Fibroblast of the aortic adventitia (primary cell): ENCODE data around the gene NRP1. TPM values are rescaled to one million over a fixed set of nuclear protein-coding genes. Genes with fewer than 3 reads are reported as not detected.
A peak's percentile ranks its signal among the peaks of the same experiment; 100 is the strongest.

Source experiments
- DNase-seq: peaks from one replicate; pipeline ENCODE4 v3.0.0-alpha.2; 2010; ENCODE audit warnings: low read depth
- H3K4me3 ChIP-seq: 2 replicates; pipeline ENCODE4 v1.5.1; 2011; ENCODE audit warnings: low read depth, mild to moderate bottlenecking, control low read depth, low read length, moderate library complexity
- total RNA-seq: library from RNA; depleted of rRNA; stranded (reverse); fragments of >200 nt; gene quantifications from 2 replicates; pipeline ENCODE4 v1.2.3, GENCODE V29; 2012; ENCODE audit warnings: low replicate concordance
- TF ChIP-seq, protein P1 (sequence below): IDR thresholded peaks from 2 replicates; pipeline ENCODE4 v1.5.1; 2011; ENCODE audit warnings: mild to moderate bottlenecking, low read length, control low read depth, inconsistent platforms; ENCODE audit not compliant: insufficient read depth

NRP1 gene
- total RNA-seq, 1 donor: 455 TPM

DNA sequence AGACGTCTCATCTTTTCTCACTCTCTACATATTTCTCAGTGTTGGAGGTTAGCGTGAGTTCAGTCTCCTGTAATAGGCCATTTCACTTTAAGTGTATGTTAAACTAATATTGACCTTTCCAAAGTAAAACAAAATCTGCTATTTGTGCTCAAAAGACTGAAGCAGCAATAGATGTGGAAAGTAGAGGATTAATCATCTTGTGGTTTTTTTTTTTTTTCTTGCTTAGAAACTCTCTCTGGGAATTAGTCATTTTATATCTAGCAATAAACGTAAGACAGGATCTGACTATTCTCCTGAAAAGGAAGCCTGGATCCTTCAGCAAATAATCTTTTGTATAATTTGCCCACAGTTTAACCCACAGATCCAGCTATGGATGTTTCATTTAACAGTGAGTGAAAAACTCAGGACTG lies 81.7 kb downstream of the NRP1 start:
- peak; percentile 86 for DNase-seq
- no peak overlapping the region for H3K4me3 ChIP-seq
- TF ChIP-seq, protein P1, sequence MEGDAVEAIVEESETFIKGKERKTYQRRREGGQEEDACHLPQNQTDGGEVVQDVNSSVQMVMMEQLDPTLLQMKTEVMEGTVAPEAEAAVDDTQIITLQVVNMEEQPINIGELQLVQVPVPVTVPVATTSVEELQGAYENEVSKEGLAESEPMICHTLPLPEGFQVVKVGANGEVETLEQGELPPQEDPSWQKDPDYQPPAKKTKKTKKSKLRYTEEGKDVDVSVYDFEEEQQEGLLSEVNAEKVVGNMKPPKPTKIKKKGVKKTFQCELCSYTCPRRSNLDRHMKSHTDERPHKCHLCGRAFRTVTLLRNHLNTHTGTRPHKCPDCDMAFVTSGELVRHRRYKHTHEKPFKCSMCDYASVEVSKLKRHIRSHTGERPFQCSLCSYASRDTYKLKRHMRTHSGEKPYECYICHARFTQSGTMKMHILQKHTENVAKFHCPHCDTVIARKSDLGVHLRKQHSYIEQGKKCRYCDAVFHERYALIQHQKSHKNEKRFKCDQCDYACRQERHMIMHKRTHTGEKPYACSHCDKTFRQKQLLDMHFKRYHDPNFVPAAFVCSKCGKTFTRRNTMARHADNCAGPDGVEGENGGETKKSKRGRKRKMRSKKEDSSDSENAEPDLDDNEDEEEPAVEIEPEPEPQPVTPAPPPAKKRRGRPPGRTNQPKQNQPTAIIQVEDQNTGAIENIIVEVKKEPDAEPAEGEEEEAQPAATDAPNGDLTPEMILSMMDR: no peak

DNA sequence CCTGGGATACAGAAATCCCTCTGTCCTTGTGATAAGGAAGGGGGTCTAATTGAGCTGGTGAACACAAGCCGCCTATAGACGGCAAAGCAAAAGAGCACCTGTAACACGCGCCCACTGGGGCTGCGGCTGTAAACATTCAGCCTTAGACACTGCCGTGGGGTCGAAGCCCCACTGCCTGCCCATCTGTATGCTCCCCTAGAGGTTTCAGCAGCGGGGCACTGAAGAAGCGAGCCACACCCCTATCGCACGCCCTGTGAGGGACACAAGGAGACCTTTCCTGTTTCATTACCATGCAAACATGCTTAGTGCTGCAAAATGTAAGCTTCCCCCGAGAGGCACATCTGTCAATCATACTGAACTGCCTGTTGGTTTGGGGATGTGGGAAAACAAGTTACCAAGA lies 82.1 kb downstream of the NRP1 start:
- DNase-seq: no peak
- H3K4me3 ChIP-seq: no peak overlapping the region
- TF ChIP-seq, protein P1: no peak

DNA sequence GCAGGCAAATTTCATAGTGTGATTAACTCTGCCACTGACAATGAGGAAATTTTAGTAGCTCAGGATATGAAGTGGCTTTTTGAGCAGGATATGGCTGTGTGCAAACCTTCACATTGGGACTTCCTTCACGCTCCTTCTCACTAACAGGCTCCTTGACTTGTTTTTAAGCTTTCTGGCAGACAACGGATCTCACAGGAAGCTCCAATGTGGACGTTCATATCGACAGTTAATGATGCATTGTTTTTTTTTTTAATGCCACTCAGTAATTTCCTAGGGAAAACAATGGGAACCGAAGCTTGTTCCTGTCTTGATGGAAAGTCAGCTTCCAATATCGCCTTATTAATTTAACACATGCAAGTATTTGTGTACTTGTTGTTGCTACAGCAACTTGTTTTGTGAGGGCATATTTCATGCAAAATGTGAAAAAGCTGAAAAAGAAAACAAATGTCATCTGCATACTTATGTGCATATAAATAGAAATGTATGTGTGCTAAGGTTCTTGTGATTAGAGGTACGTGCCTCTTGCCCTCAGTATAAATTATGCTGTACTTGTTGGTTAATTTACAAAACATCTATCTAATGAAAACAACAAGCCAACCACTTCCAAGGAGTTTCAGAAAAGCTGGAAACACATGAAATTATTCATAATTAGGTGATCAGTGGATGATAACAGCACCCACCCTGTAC lies 84.7 kb downstream of the NRP1 start:
- no peak overlapping the region for H3K4me3 ChIP-seq
- TF ChIP-seq, protein P1: no peak
- DNase-seq: no peak

DNA sequence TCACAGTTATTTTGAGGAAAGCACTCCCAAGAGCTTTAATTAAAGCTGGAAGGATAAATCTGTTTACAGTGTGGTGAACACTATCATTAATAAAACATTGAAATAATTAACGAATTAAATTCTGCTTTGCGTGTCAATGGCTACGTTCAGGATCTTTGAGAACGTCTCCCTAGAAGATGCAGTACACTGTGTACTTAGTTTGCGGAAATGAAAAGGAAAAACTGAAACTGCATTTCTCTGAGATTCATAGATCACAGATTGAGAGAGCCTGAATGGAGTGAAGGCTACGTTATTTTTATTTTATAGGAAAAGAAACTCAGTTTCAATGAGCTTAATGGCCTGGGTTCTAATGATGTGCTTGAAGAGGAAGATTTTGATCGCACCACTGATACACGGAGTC lies 85.3 kb downstream of the NRP1 start:
- TF ChIP-seq, protein P1: no peak
- DNase-seq: no peak
- no peak overlapping the region for H3K4me3 ChIP-seq

DNA sequence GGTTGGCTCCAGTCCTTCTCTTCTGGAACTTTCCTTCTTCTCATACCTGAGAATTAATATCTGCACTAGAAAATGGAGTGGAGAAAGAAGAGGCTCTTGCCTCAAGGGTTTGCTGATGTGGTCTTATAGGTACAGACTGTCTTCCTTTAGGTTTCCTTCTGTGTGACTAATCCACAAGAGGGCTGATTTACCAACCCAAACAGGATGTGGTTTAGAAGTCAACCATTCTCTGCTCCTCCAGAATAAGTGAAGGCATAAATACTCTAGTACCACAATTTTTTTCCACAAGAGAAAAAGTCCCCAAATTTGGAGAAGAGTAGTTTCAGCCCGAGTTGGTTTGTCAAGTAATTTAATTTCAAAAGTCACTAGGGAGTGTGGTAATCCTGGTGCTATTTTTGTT lies 85.8 kb downstream of the NRP1 start:
- TF ChIP-seq, protein P1: no peak
- no peak overlapping the region for H3K4me3 ChIP-seq
- peak; percentile 75 for DNase-seq

DNA sequence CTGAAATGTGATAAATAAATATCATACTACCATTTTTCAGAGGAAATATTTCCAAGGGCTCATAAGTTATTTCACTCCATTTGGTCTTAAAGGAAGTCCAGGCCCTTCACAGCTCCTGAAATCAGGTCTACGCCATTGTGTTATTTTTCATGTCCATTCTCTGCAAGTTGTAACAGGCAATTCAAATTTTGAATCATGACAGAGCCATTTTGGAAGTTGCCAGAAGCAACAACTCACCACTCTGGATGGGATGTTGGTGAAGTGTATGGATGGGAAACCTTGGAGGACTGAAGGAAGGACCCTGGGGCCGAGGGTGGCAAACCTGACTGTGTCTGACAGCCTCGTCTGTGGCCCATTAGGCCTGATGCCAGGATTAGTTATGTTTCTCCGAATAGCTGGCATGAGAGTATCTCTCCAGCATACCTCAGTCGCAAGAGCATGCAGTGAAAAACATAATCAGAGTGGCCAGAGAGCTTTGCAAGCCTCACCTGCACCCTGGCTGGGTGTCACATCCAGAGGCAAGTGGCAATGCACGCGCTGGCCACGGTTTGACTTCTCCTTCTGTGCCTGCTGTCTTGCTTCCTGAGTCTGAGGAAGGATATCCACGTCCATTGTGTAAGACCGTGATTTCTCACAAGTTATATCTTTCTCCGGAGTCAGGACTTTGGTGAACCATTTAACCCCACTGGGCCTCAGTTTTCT lies 87.1 kb downstream of the NRP1 start:
- DNase-seq: no peak
- TF ChIP-seq, protein P1: no peak
- no peak overlapping the region for H3K4me3 ChIP-seq
